ENCODE data around the gene PTPRF.

PTPRF gene

GRCh38 chr1:43531906-43532584 lies 1.4 kb downstream of the PTPRF start:
- CTCF ChIA-PET = interaction anchor here (1.2 to 1.7 kb wide), 2 partner anchors 22 to 403 kb away, joined by 3 to 4 read pairs; no protein-coding TSS in a partner anchor
- DNase-seq (ENCODE audit: extremely low spot score) = no peak
- POLR2A ChIA-PET = interaction anchor here (1.3 to 3.2 kb wide), 2 partner anchors 10 to 118 kb away, joined by 3 to 19 read pairs; partner anchors contain the start of gene KDM4A
- TF ChIP-seq ARNT (IDR thresholded peaks at IDR 0.05) (no peak), SP1 (IDR thresholded peaks at IDR 0.05) (no peak), ZNF384 (IDR thresholded peaks at IDR 0.05) (no peak), FOXM1 (IDR thresholded peaks at IDR 0.05; ENCODE audit: borderline replicate concordance) (no peak), L3MBTL2 (conservative IDR thresholded peaks at IDR 0.05) (no peak), NFRKB (IDR thresholded peaks at IDR 0.05) (no peak), HDGF (IDR thresholded peaks at IDR 0.05; ENCODE audit: borderline replicate concordance) (no peak), LEF1 (IDR thresholded peaks at IDR 0.05; ENCODE audit: borderline replicate concordance) (no peak), CTBP1 (IDR thresholded peaks at IDR 0.05; ENCODE audit: borderline replicate concordance) (no peak), TARDBP (IDR thresholded peaks at IDR 0.05) (no peak), ELF4 (IDR thresholded peaks at IDR 0.05) (no peak), PKNOX1 (IDR thresholded peaks at IDR 0.05) (no peak), FOXA1 (IDR thresholded peaks at IDR 0.05) (no peak), FOXK2 (IDR thresholded peaks at IDR 0.05) (no peak)

GRCh38 chr1:43532716-43533115 lies 2.0 kb downstream of the PTPRF start:
- ChIA-PET CTCF (interaction anchor here (1.2 to 1.7 kb wide), 2 partner anchors 21 to 402 kb away, joined by 3 to 4 read pairs; no protein-coding TSS in a partner anchor), POLR2A (interaction anchor here (0.5 to 3.2 kb wide), 3 partner anchors 9 to 118 kb away, joined by 3 to 19 read pairs (median 3); partner anchors contain the start of gene KDM4A)
- DNase-seq (ENCODE audit: extremely low spot score) = no peak
- no peak for TF ChIP-seq PKNOX1 (IDR thresholded peaks at IDR 0.05)
- TF ChIP-seq NFRKB (IDR thresholded peaks at IDR 0.05) = no peak
- TF ChIP-seq CTBP1 (IDR thresholded peaks at IDR 0.05; ENCODE audit: borderline replicate concordance) = no peak
- no peak for TF ChIP-seq TARDBP (IDR thresholded peaks at IDR 0.05)
- TF ChIP-seq HDGF (IDR thresholded peaks at IDR 0.05; ENCODE audit: borderline replicate concordance) = no peak
- TF ChIP-seq SUZ12 (IDR thresholded peaks at IDR 0.05) = no peak
- TF ChIP-seq FOXK2 (IDR thresholded peaks at IDR 0.05) = no peak
- no peak for TF ChIP-seq FOXM1 (IDR thresholded peaks at IDR 0.05; ENCODE audit: borderline replicate concordance)
- TF ChIP-seq FOXA1 (IDR thresholded peaks at IDR 0.05) = no peak
- TF ChIP-seq ELF4 (IDR thresholded peaks at IDR 0.05) = no peak
- no peak for TF ChIP-seq ZNF384 (IDR thresholded peaks at IDR 0.05)
- no peak for TF ChIP-seq L3MBTL2 (conservative IDR thresholded peaks at IDR 0.05)
- no peak for TF ChIP-seq SP1 (IDR thresholded peaks at IDR 0.05)

GRCh38 chr1:43533584-43533983 lies 2.9 kb downstream of the PTPRF start:
- no peak for DNase-seq (ENCODE audit: extremely low spot score)
- CTCF ChIA-PET = interaction anchor here (0.7 to 1.7 kb wide), 3 partner anchors 9 to 402 kb away, joined by 3 to 4 read pairs (median 3); no protein-coding TSS in a partner anchor
- TF ChIP-seq TARDBP (IDR thresholded peaks at IDR 0.05) (no peak), FOXK2 (IDR thresholded peaks at IDR 0.05) (no peak), ARNT (IDR thresholded peaks at IDR 0.05) (no peak)
- POLR2A ChIA-PET = interaction anchor here (3.2 kb wide), 1 partner anchor 117 kb away, joined by 19 read pairs; the partner anchor contains the start of gene KDM4A

GRCh38 chr1:43534256-43534655 lies 3.6 kb downstream of the PTPRF start:
- no peak for DNase-seq (ENCODE audit: extremely low spot score)
- TF ChIP-seq TARDBP (IDR thresholded peaks at IDR 0.05) = no peak
- no peak for TF ChIP-seq ZNF384 (IDR thresholded peaks at IDR 0.05)
- TF ChIP-seq SUZ12 (IDR thresholded peaks at IDR 0.05) = no peak
- TF ChIP-seq PKNOX1 (IDR thresholded peaks at IDR 0.05) = peak; percentile 80
- TF ChIP-seq FOXK2 (IDR thresholded peaks at IDR 0.05) = no peak
- no peak for TF ChIP-seq FOXA1 (IDR thresholded peaks at IDR 0.05)
- TF ChIP-seq HDGF (IDR thresholded peaks at IDR 0.05; ENCODE audit: borderline replicate concordance) = no peak
- CTCF ChIA-PET = interaction anchor here (0.7 kb wide), 1 partner anchor 9 kb away, joined by 3 read pairs; no protein-coding TSS in a partner anchor
- POLR2A ChIA-PET = interaction anchor here (3.2 kb wide), 1 partner anchor 116 kb away, joined by 19 read pairs; the partner anchor contains the start of gene KDM4A

GRCh38 chr1:43536196-43536863 lies 5.6 kb downstream of the PTPRF start:
- DNase-seq (ENCODE audit: extremely low spot score) = no peak
- TF ChIP-seq BHLHE40 (IDR thresholded peaks at IDR 0.05; ENCODE audit: borderline replicate concordance) (no peak), ARNT (IDR thresholded peaks at IDR 0.05) (no peak), SP1 (IDR thresholded peaks at IDR 0.05) (no peak), FOXM1 (IDR thresholded peaks at IDR 0.05; ENCODE audit: borderline replicate concordance) (no peak), L3MBTL2 (conservative IDR thresholded peaks at IDR 0.05) (no peak), CTBP1 (IDR thresholded peaks at IDR 0.05; ENCODE audit: borderline replicate concordance) (no peak), PKNOX1 (IDR thresholded peaks at IDR 0.05) (no peak), HDGF (IDR thresholded peaks at IDR 0.05; ENCODE audit: borderline replicate concordance) (no peak), FOXK2 (IDR thresholded peaks at IDR 0.05) (no peak), FOXA1 (IDR thresholded peaks at IDR 0.05) (no peak), ELF4 (IDR thresholded peaks at IDR 0.05) (no peak), ZNF384 (IDR thresholded peaks at IDR 0.05) (no peak), NFRKB (IDR thresholded peaks at IDR 0.05) (no peak), SUZ12 (IDR thresholded peaks at IDR 0.05) (no peak), TARDBP (IDR thresholded peaks at IDR 0.05) (no peak), LEF1 (IDR thresholded peaks at IDR 0.05; ENCODE audit: borderline replicate concordance) (no peak)
- ChIA-PET CTCF (no interaction called here), POLR2A (interaction anchor here (1.1 kb wide), 1 partner anchor 113 kb away, joined by 5 read pairs; the partner anchor contains the start of gene KDM4A)

All from HEK293T (cell line).